A673 (cell line): Measurements from ENCODE around the gene TFCP2. TPM values are rescaled to one million over a fixed set of nuclear protein-coding genes. Genes with fewer than 3 reads are reported as not detected.

Experiments used
- BruUV-seq: library from RNA; stranded (reverse); fragments of 400-500 nt; replicated peaks from 2 replicates; lab custom pipeline; 2021; lab: Mats Ljungman, UMichigan
- CTCF ChIA-PET: fragments of 300-600 bp; sonication (Branson Sonifier 250); formaldehyde crosslinking; loops from one replicate; lab custom pipeline; 2022; ENCODE audit warnings: antibody characterized with exemption; lab: Charles Lee
- POLR2A ChIA-PET: fragments of 300-600 bp; sonication (Branson Sonifier 250); formaldehyde crosslinking; loops from one replicate; lab custom pipeline; 2022; ENCODE audit warnings: antibody characterized with exemption; ENCODE audit not compliant: low non-redundant PET; lab: Charles Lee
- DNase-seq: peaks from one replicate; pipeline ENCODE4 v3.0.0-alpha.2; 2015; ENCODE audit warnings: low spot score
- H3K27ac ChIP-seq: fragments of 200-600 bp; sonication (generic); 2 replicates; pipeline ENCODE4 v1.5.1; 2016; ENCODE audit warnings: mixed run types, low read depth, mild to moderate bottlenecking, mixed read lengths, antibody characterized with exemption, low read length; ENCODE audit not compliant: poor library complexity, severe bottlenecking
- H3K27me3 ChIP-seq: fragments of 200-600 bp; sonication (generic); replicated peaks from 2 replicates; pipeline ENCODE4 v1.6.1; 2017; ENCODE audit warnings: mixed run types, low read depth, mild to moderate bottlenecking, mixed read lengths, antibody characterized with exemption, low read length; ENCODE audit not compliant: insufficient read depth, poor library complexity
- H3K36me3 ChIP-seq: fragments of 200-600 bp; sonication (generic); 2 replicates; pipeline ENCODE4 v1.6.1; 2016; ENCODE audit warnings: mixed run types, mild to moderate bottlenecking, mixed read lengths, antibody characterized with exemption, low read length; ENCODE audit not compliant: insufficient read depth, poor library complexity, severe bottlenecking
- H3K4me1 ChIP-seq: fragments of 200-600 bp; sonication (generic); 2 replicates; pipeline ENCODE4 v1.6.1; 2017; ENCODE audit warnings: mixed run types, mild to moderate bottlenecking, mixed read lengths, antibody characterized with exemption, low read length; ENCODE audit not compliant: insufficient read depth, poor library complexity, severe bottlenecking
- H3K4me3 ChIP-seq: fragments of 200-600 bp; sonication (generic); 2 replicates; pipeline ENCODE4 v1.5.1; 2016; ENCODE audit warnings: low read depth, mixed run types, mild to moderate bottlenecking, mixed read lengths, low read length; ENCODE audit not compliant: poor library complexity, severe bottlenecking
- H3K9me3 ChIP-seq: fragments of 200-600 bp; sonication (generic); 2 replicates; pipeline ENCODE4 v1.6.1; 2016; ENCODE audit warnings: mixed run types, low read depth, mild to moderate bottlenecking, mixed read lengths, antibody characterized with exemption, low read length; ENCODE audit not compliant: poor library complexity, severe bottlenecking
- EZH2 ChIP-seq: fragments of 200-600 bp; sonication (generic); IDR thresholded peaks from 2 replicates; pipeline ENCODE4 v1.6.1; 2017; ENCODE audit warnings: borderline replicate concordance, low read depth, mild to moderate bottlenecking, mixed read lengths, antibody characterized with exemption, low read length; ENCODE audit not compliant: poor library complexity, severe bottlenecking
- intact Hi-C: fragments of 100-400 bp; cut with micrococcal nuclease; formaldehyde crosslinking; loops from one replicate; pipeline ENCODE4 v1.10.0; 2022; ENCODE audit not compliant: unreplicated experiment
- total RNA-seq: library from RNA; stranded (reverse); gene quantifications from 2 replicates; pipeline ENCODE4 v1.2.3, GENCODE V29; 2021
- TF ChIP-seq, protein P1 (sequence below): fragments of 300-800, 200-600 bp; sonication (generic); conservative IDR thresholded peaks from 2 replicates; pipeline ENCODE4 v1.5.1; 2017; ENCODE audit warnings: low read depth, mild to moderate bottlenecking, antibody characterized with exemption, low read length, moderate library complexity, mixed read lengths

TFCP2 gene
- total RNA-seq, 1 experiment from 2014 or later = 46.1 TPM

DNA sequence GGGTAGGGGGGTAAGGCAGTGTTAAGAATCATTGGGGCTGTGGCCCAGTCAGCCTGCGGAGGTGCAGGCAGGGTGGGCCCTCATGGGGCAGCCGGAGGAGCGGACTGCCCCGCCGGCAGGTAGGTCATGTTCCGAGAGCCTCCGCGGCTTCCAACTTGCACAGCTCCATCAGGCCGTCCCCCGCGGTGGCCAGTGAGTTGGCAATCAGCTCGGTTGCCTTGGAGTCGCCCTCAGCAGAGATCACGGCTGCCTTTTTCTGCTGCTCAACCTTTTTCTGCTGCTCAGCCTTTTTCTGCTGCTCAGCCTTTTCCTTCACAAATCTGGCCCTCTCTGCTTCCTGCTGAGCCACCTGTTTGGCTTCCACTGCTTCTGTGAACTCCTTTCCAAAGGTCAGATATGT lies 48.4 kb downstream of the TFCP2 start:
- no peaks in the 10 kb centered on the region for H3K27me3 ChIP-seq
- ChIA-PET POLR2A (no interaction called here), CTCF (no interaction called here)
- H3K27ac ChIP-seq = no peak overlapping the region
- H3K9me3 ChIP-seq = no peaks in the 10 kb centered on the region
- no peak overlapping the region for H3K4me3 ChIP-seq
- intact Hi-C loops = no loop called here
- no TSS peak for BruUV-seq
- no peak for DNase-seq
- peaks cover 7% of the 10 kb centered on the region for H3K4me1 ChIP-seq
- H3K36me3 ChIP-seq = no peaks in the 10 kb centered on the region
- no peak for TF ChIP-seq EZH2
- TF ChIP-seq, protein P1, sequence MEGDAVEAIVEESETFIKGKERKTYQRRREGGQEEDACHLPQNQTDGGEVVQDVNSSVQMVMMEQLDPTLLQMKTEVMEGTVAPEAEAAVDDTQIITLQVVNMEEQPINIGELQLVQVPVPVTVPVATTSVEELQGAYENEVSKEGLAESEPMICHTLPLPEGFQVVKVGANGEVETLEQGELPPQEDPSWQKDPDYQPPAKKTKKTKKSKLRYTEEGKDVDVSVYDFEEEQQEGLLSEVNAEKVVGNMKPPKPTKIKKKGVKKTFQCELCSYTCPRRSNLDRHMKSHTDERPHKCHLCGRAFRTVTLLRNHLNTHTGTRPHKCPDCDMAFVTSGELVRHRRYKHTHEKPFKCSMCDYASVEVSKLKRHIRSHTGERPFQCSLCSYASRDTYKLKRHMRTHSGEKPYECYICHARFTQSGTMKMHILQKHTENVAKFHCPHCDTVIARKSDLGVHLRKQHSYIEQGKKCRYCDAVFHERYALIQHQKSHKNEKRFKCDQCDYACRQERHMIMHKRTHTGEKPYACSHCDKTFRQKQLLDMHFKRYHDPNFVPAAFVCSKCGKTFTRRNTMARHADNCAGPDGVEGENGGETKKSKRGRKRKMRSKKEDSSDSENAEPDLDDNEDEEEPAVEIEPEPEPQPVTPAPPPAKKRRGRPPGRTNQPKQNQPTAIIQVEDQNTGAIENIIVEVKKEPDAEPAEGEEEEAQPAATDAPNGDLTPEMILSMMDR = no peak

- H3K4me1 ChIP-seq = no peaks in the 10 kb centered on the region
- peaks cover 5% of the 10 kb centered on the region for H3K36me3 ChIP-seq
- BruUV-seq = no TSS peak
- intact Hi-C loops = no loop called here
- no peaks in the 10 kb centered on the region for H3K27me3 ChIP-seq
- no peaks in the 10 kb centered on the region for H3K9me3 ChIP-seq
- ChIA-PET CTCF (no interaction called here), POLR2A (no interaction called here)
- TF ChIP-seq EZH2 = no peak
- TF ChIP-seq, protein P1 = no peak
- no peak for DNase-seq
- H3K27ac ChIP-seq = no peak overlapping the region
- H3K4me3 ChIP-seq = no peak overlapping the region
These were observed 50.1 kb downstream of the TFCP2 start for GRCh38 chr12:51122844-51123243.

- TF ChIP-seq, protein P1 = no peak
- TF ChIP-seq EZH2 = no peak
These were observed 54.2 kb downstream of the TFCP2 start for GRCh38 chr12:51118706-51119105.

More at GRCh38 chr12:51118706-51119105, 54.2 kb downstream of the TFCP2 start:
- intact Hi-C loops = no loop called here
- peaks cover 14% of the 10 kb centered on the region for H3K36me3 ChIP-seq
- no peak for DNase-seq
- H3K4me3 ChIP-seq = no peak overlapping the region
- ChIA-PET CTCF (no interaction called here), POLR2A (no interaction called here)
- no peaks in the 10 kb centered on the region for H3K9me3 ChIP-seq
- BruUV-seq = no TSS peak
- no peaks in the 10 kb centered on the region for H3K27me3 ChIP-seq
- no peak overlapping the region for H3K27ac ChIP-seq
- H3K4me1 ChIP-seq = no peaks in the 10 kb centered on the region
